ENCODE measurements around the gene WDR7. TPM values are rescaled to one million over a fixed set of nuclear protein-coding genes. Genes with fewer than 3 reads are reported as not detected.

The WDR7 gene
- total and polyA plus RNA-seq, 10 of the 15 experiments (the other 5 are each of a cell fraction or from before 2014, with no cell fraction given) = 2.8 to 16.5 (median 11.7) TPM

DNA sequence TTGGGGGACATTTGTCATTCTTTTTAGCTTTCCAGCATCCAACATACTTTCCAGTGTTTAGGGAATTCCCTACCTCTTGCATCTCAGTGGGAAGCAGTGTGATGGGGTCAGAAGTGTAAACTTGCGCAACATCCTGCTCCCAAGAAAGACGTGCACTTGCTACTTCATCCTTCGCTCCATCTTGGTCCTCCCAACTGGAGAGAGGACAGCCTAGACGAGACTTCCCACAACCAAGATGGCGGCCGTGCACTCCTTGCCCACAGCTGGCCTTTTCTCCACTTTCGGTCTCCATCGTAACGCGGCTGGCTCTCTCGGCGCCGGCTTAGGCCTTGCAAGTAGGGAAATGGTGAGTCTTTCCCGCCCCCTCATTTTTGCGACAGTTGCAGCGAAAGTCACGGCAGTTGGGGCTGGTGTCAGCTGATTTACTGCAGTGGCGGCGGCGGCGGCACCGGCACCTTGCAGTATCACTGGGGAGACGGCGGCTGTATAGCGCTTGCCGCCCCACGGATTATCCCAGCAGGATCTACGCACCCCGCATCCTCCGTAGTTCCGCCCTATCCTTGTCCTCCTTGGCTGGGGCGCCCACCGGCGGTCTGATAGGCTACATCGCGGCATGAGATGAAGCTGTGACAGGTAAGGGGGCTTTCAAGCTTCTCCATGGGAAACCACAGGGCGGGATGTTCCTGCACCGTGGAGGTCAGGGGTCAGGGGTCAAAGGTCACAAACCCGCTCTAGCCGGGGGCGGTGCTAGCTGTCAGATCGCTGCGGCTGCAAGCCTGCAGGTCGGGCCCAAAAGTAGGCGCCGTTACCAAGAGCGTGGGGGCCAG is at the start of gene WDR7 (continued):
- TF ChIP-seq, protein P1, sequence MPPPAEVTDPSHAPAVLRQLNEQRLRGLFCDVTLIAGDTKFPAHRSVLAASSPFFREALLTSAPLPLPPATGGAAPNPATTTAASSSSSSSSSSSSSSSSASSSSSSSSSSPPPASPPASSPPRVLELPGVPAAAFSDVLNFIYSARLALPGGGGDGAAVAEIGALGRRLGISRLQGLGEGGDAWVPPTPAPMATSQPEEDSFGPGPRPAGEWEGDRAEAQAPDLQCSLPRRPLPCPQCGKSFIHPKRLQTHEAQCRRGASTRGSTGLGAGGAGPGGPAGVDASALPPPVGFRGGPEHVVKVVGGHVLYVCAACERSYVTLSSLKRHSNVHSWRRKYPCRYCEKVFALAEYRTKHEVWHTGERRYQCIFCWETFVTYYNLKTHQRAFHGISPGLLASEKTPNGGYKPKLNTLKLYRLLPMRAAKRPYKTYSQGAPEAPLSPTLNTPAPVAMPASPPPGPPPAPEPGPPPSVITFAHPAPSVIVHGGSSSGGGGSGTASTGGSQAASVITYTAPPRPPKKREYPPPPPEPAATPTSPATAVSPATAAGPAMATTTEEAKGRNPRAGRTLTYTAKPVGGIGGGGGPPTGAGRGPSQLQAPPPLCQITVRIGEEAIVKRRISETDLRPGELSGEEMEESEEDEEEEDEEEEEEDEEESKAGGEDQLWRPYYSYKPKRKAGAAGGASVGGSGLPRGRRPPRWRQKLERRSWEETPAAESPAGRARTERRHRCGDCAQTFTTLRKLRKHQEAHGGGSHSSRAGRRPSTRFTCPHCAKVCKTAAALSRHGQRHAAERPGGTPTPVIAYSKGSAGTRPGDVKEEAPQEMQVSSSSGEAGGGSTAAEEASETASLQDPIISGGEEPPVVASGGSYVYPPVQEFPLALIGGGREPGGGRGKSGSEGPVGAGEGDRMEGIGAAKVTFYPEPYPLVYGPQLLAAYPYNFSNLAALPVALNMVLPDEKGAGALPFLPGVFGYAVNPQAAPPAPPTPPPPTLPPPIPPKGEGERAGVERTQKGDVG (CRISPR knock-in tag; IDR thresholded peaks at IDR 0.05) = no peak
- TF ChIP-seq DPF2 (IDR thresholded peaks at IDR 0.05) (peak; percentile 56), CBFB (IDR thresholded peaks at IDR 0.05; ENCODE audit: low read depth) (no peak; the same call in 1 of the 2 replicates), EED (IDR thresholded peaks at IDR 0.05; ENCODE audit: low read depth) (peak; percentile 46), TCF3 (IDR thresholded peaks at IDR 0.05; ENCODE audit: borderline replicate concordance, insufficient read depth, low read depth, low read length) (0 out of 2 replicates have a peak, but pooled peaks have one; percentile 23), NR2C2 (IDR thresholded peaks at IDR 0.05; ENCODE audit: borderline replicate concordance, control insufficient read depth, insufficient read length, low read depth) (peak; percentile 94), SUPT20H (IDR thresholded peaks at IDR 0.05; ENCODE audit: borderline replicate concordance, control insufficient read depth, low read depth, low read length) (no peak), ZNF207 (IDR thresholded peaks at IDR 0.05; ENCODE audit: borderline replicate concordance) (0 out of 2 replicates have a peak, but pooled peaks have one; percentile 27), CBX3 (IDR thresholded peaks at IDR 0.05; ENCODE audit: borderline replicate concordance, low read depth) (no peak), HDGF (IDR thresholded peaks at IDR 0.05) (0 out of 2 replicates have a peak, but pooled peaks have one; percentile 60), CHD4 (IDR thresholded peaks at IDR 0.05) (no peak), NBN (IDR thresholded peaks at IDR 0.05) (peak; percentile 81), HCFC1 (IDR thresholded peaks at IDR 0.05; ENCODE audit: low read length) (peak; percentile 80), ATF7 (IDR thresholded peaks at IDR 0.05; ENCODE audit: low read depth) (peak; percentile 55; the same call in 1 of the 2 replicates), EGR1 (IDR thresholded peaks at IDR 0.05; ENCODE audit: borderline replicate concordance in 1 of 2, low read depth in 2 of 2, low read length in 2 of 2) (peak; percentile 58 to 96), TAF1 (IDR thresholded peaks at IDR 0.05; ENCODE audit: borderline replicate concordance, low read depth, low read length) (peak; percentile 72; the same call in 1 of the 2 replicates)
- TF ChIP-seq, protein P2, sequence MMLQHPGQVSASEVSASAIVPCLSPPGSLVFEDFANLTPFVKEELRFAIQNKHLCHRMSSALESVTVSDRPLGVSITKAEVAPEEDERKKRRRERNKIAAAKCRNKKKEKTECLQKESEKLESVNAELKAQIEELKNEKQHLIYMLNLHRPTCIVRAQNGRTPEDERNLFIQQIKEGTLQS (IDR thresholded peaks at IDR 0.05; ENCODE audit: borderline replicate concordance, extremely low read depth, low read depth, low read length) = peak; percentile 75; the same call in 1 of the 2 replicates
- TF ChIP-seq, protein P3, sequence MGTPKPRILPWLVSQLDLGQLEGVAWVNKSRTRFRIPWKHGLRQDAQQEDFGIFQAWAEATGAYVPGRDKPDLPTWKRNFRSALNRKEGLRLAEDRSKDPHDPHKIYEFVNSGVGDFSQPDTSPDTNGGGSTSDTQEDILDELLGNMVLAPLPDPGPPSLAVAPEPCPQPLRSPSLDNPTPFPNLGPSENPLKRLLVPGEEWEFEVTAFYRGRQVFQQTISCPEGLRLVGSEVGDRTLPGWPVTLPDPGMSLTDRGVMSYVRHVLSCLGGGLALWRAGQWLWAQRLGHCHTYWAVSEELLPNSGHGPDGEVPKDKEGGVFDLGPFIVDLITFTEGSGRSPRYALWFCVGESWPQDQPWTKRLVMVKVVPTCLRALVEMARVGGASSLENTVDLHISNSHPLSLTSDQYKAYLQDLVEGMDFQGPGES (IDR thresholded peaks at IDR 0.05) = 0 out of 2 replicates have a peak, but pooled peaks have one; percentile 44
- TF ChIP-seq, protein P4, sequence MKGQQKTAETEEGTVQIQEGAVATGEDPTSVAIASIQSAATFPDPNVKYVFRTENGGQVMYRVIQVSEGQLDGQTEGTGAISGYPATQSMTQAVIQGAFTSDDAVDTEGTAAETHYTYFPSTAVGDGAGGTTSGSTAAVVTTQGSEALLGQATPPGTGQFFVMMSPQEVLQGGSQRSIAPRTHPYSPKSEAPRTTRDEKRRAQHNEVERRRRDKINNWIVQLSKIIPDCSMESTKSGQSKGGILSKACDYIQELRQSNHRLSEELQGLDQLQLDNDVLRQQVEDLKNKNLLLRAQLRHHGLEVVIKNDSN (IDR thresholded peaks at IDR 0.05; ENCODE audit: borderline replicate concordance, extremely low read length, insufficient read depth, low read depth, low read length) = peak; percentile 32
- TF ChIP-seq, protein P5, sequence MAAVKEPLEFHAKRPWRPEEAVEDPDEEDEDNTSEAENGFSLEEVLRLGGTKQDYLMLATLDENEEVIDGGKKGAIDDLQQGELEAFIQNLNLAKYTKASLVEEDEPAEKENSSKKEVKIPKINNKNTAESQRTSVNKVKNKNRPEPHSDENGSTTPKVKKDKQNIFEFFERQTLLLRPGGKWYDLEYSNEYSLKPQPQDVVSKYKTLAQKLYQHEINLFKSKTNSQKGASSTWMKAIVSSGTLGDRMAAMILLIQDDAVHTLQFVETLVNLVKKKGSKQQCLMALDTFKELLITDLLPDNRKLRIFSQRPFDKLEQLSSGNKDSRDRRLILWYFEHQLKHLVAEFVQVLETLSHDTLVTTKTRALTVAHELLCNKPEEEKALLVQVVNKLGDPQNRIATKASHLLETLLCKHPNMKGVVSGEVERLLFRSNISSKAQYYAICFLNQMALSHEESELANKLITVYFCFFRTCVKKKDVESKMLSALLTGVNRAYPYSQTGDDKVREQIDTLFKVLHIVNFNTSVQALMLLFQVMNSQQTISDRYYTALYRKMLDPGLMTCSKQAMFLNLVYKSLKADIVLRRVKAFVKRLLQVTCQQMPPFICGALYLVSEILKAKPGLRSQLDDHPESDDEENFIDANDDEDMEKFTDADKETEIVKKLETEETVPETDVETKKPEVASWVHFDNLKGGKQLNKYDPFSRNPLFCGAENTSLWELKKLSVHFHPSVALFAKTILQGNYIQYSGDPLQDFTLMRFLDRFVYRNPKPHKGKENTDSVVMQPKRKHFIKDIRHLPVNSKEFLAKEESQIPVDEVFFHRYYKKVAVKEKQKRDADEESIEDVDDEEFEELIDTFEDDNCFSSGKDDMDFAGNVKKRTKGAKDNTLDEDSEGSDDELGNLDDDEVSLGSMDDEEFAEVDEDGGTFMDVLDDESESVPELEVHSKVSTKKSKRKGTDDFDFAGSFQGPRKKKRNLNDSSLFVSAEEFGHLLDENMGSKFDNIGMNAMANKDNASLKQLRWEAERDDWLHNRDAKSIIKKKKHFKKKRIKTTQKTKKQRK (IDR thresholded peaks at IDR 0.05; ENCODE audit: low read depth, low read length) = no peak
